GM19455 (cell line): ENCODE data around the gene BRSK1.

ENCODE experiments used
- ATAC-seq: cut with Tn5 transposase; IDR thresholded peaks from one replicate; pipeline ENCODE4 v1.9.1; 2021; ENCODE audit not compliant: unreplicated experiment

BRSK1 gene

GRCh38 chr19:55273978-55274707, 9.7 kb upstream of the BRSK1 start:
- no peak for ATAC-seq

GRCh38 chr19:55275851-55276719, 7.7 kb upstream of the BRSK1 start:
- peak; percentile 49 for ATAC-seq

- ATAC-seq: peak; percentile 12
Observed at GRCh38 chr19:55276720-55277430, 6.9 kb upstream of the BRSK1 start.

- ATAC-seq: no peak
Observed at GRCh38 chr19:55277494-55277893, 6.3 kb upstream of the BRSK1 start.

GRCh38 chr19:55278391-55279135, 5.2 kb upstream of the BRSK1 start:
- no peak for ATAC-seq

GRCh38 chr19:55279340-55279739, 4.5 kb upstream of the BRSK1 start:
- ATAC-seq: no peak

- ATAC-seq: peak; percentile 51
Observed at GRCh38 chr19:55279770-55280643, 3.8 kb upstream of the BRSK1 start, which contains the start of gene HSPBP1. HSPBP1 (minus strand) TSS chr19:55280110; CDS start chr19:55279608, 502 bp downstream.

- no peak for ATAC-seq
Observed at GRCh38 chr19:55284405-55285058, 735 bp downstream of the BRSK1 start.

GRCh38 chr19:55285229-55285890, 1.6 kb downstream of the BRSK1 start:
- ATAC-seq: no peak

- no peak for ATAC-seq
Observed at GRCh38 chr19:55287361-55288079, 3.7 kb downstream of the BRSK1 start.

- ATAC-seq: no peak
Observed at GRCh38 chr19:55289117-55289796, 5.5 kb downstream of the BRSK1 start.

- no peak for ATAC-seq
Observed at GRCh38 chr19:55297267-55297666, 13.5 kb downstream of the BRSK1 start.

GRCh38 chr19:55299991-55300390, 16.2 kb downstream of the BRSK1 start:
- ATAC-seq: no peak

- ATAC-seq: no peak
Observed at GRCh38 chr19:55300886-55301458, 17.2 kb downstream of the BRSK1 start.

GRCh38 chr19:55301459-55302317, 17.9 kb downstream of the BRSK1 start:
- ATAC-seq: peak; percentile 58

- no peak for ATAC-seq
Observed at GRCh38 chr19:55302318-55302703, 18.5 kb downstream of the BRSK1 start.
